Nephron (organoid): Measurements from ENCODE around the gene ASB15.
A peak's percentile ranks its signal among the peaks of the same experiment; 100 is the strongest.

Experiments
- H3K27ac Mint-ChIP-seq, 3 experiments: 2 replicates each; pipeline ENCODE4 v1.8.0; 2020; ENCODE audit warnings: mixed read lengths in 3 of 3, mild to moderate bottlenecking in 2 of 3, moderate library complexity in 1 of 3
- H3K27me3 Mint-ChIP-seq: 2 replicates; pipeline ENCODE4 v1.8.0; 2021; ENCODE audit warnings: low read depth, mild to moderate bottlenecking, moderate library complexity, mixed read lengths
- H3K36me3 Mint-ChIP-seq: 2 replicates; pipeline ENCODE4 v1.8.0; 2020; ENCODE audit warnings: low read depth, mixed read lengths
- H3K4me1 Mint-ChIP-seq: 2 replicates; pipeline ENCODE4 v1.8.0; 2020; ENCODE audit warnings: mixed read lengths
- H3K4me3 Mint-ChIP-seq, 3 experiments: 2 replicates each; pipeline ENCODE4 v1.8.0; 2020; ENCODE audit warnings: mild to moderate bottlenecking in 3 of 3, mixed read lengths in 3 of 3, moderate library complexity in 2 of 3
- H3K9me3 Mint-ChIP-seq: 2 replicates; pipeline ENCODE4 v1.8.0; 2020; ENCODE audit warnings: mixed read lengths
- TF ChIP-seq, protein P1 (sequence below), 3 experiments: fragments of 200-600 bp; sonication (generic); IDR thresholded peaks; one replicate each; pipeline ENCODE4 v1.5.0; 2021; ENCODE audit warnings: antibody characterized with exemption in 3 of 3; ENCODE audit not compliant: unreplicated experiment in 3 of 3

Gene ASB15

DNA sequence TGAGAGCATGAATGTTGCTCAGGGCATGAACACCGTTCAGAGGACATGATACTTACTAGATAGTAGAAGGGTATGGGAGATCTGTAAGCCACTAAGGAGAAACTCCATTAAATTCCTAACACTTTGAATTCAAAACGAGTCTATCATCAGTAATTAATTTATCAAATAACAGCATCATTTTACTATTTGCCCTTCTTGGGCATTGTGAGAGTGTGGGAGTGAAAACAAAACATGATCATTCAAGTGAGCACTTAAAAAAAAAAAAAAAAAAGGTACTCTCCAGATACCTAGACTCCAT lies 20.5 kb upstream of the ASB15 start:
- Mint-ChIP-seq H3K4me1 (no peaks in the 10 kb centered on the region), H3K27me3 (no peaks in the 10 kb centered on the region), H3K4me3 (no peak overlapping the region), H3K27ac (no peak overlapping the region), H3K36me3 (no peaks in the 10 kb centered on the region), H3K9me3 (no peaks in the 10 kb centered on the region)
- TF ChIP-seq, protein P1, sequence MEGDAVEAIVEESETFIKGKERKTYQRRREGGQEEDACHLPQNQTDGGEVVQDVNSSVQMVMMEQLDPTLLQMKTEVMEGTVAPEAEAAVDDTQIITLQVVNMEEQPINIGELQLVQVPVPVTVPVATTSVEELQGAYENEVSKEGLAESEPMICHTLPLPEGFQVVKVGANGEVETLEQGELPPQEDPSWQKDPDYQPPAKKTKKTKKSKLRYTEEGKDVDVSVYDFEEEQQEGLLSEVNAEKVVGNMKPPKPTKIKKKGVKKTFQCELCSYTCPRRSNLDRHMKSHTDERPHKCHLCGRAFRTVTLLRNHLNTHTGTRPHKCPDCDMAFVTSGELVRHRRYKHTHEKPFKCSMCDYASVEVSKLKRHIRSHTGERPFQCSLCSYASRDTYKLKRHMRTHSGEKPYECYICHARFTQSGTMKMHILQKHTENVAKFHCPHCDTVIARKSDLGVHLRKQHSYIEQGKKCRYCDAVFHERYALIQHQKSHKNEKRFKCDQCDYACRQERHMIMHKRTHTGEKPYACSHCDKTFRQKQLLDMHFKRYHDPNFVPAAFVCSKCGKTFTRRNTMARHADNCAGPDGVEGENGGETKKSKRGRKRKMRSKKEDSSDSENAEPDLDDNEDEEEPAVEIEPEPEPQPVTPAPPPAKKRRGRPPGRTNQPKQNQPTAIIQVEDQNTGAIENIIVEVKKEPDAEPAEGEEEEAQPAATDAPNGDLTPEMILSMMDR (IDR thresholded peaks at IDR 0.05; ENCODE audit: unreplicated experiment in 3 of 3): peak in 1 of 3 experiments; percentile 5

DNA sequence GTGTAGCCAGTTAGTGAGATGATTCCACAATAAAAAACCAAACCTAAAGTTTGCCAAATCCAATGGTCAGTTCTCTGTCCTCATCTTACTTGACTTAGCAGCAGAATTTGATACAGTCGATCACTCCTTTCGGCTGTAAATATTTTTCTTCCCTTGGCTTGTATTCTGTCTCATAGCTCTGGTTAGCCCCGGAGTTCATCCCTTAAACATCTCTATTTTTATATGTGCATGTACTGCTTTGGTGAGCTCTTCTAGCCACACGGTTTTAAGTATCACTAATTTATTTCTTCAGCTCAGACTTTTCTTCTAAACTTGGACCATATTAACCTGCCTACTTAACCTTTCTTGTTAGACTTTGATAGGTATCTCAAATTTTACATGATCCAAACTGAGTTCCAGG lies 17.8 kb upstream of the ASB15 start:
- Mint-ChIP-seq H3K27me3 (no peaks in the 10 kb centered on the region), H3K27ac (no peak overlapping the region), H3K4me1 (no peaks in the 10 kb centered on the region), H3K4me3 (no peak overlapping the region), H3K9me3 (no peaks in the 10 kb centered on the region), H3K36me3 (no peaks in the 10 kb centered on the region)
- TF ChIP-seq, protein P1 (IDR thresholded peaks at IDR 0.05; ENCODE audit: unreplicated experiment in 3 of 3): no peak

GRCh38 chr7:123588376-123588775 lies 13.2 kb upstream of the ASB15 start:
- Mint-ChIP-seq H3K36me3 (no peaks in the 10 kb centered on the region), H3K9me3 (no peaks in the 10 kb centered on the region), H3K4me3 (no peak overlapping the region)

GRCh38 chr7:123594813-123595241 lies 6.8 kb upstream of the ASB15 start:
- Mint-ChIP-seq H3K4me1 (peaks cover 10% of the 10 kb centered on the region), H3K9me3 (peaks cover 2% of the 10 kb centered on the region), H3K36me3 (no peaks in the 10 kb centered on the region), H3K27ac (no peak overlapping the region), H3K4me3 (no peak overlapping the region), H3K27me3 (peaks cover 3% of the 10 kb centered on the region)
- TF ChIP-seq, protein P1 (IDR thresholded peaks at IDR 0.05; ENCODE audit: unreplicated experiment in 3 of 3): no peak

More at GRCh38 chr7:123588376-123588775, 13.2 kb upstream of the ASB15 start:
- Mint-ChIP-seq H3K4me1 (no peaks in the 10 kb centered on the region), H3K27ac (no peak overlapping the region), H3K27me3 (no peaks in the 10 kb centered on the region)
- TF ChIP-seq, protein P1 (IDR thresholded peaks at IDR 0.05; ENCODE audit: unreplicated experiment in 3 of 3): no peak

DNA sequence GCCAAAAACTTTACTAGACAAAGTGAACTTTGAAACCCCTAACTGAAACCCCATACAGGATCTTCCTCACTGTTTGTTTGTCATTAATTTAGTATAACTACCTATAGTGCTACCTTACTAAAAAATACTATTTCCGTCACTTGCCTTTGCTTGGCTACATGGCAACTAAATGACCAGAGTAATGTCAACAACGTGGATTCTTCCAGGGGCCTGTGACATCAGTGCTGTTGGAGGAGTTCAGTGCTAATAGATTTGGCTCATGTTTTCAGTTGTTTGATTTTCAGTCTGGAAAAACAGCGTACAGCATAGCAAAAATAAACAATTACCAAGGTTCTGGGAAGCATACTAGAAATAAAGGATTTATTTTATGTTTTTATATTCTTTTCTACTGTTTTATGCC lies 3.0 kb upstream of the ASB15 start:
- peaks cover 20% of the 10 kb centered on the region for H3K4me1 Mint-ChIP-seq
- H3K36me3 Mint-ChIP-seq: no peaks in the 10 kb centered on the region
- H3K27me3 Mint-ChIP-seq: peaks cover 3% of the 10 kb centered on the region
- H3K27ac Mint-ChIP-seq: no peak overlapping the region
- H3K4me3 Mint-ChIP-seq: peak overlapping the region in 1 of 3 experiments; percentile 37
- TF ChIP-seq, protein P1 (IDR thresholded peaks at IDR 0.05; ENCODE audit: unreplicated experiment in 3 of 3): no peak
- H3K9me3 Mint-ChIP-seq: peaks cover 2% of the 10 kb centered on the region

GRCh38 chr7:123599766-123600165 lies 1.9 kb upstream of the ASB15 start:
- Mint-ChIP-seq H3K9me3 (no peaks in the 10 kb centered on the region), H3K27ac (no peak overlapping the region), H3K27me3 (no peaks in the 10 kb centered on the region), H3K4me3 (peak overlapping the region in 2 of 3 experiments; percentile 6 to 60), H3K36me3 (no peaks in the 10 kb centered on the region), H3K4me1 (peaks cover 24% of the 10 kb centered on the region)
- TF ChIP-seq, protein P1 (IDR thresholded peaks at IDR 0.05; ENCODE audit: unreplicated experiment in 3 of 3): no peak
